ENCODE measurements around the gene TXNDC5. TPM values are rescaled to one million over a fixed set of nuclear protein-coding genes. Genes with fewer than 3 reads are reported as not detected.

TXNDC5 gene
- total RNA-seq, 1 donor from 2014 or later = 360 TPM

DNA sequence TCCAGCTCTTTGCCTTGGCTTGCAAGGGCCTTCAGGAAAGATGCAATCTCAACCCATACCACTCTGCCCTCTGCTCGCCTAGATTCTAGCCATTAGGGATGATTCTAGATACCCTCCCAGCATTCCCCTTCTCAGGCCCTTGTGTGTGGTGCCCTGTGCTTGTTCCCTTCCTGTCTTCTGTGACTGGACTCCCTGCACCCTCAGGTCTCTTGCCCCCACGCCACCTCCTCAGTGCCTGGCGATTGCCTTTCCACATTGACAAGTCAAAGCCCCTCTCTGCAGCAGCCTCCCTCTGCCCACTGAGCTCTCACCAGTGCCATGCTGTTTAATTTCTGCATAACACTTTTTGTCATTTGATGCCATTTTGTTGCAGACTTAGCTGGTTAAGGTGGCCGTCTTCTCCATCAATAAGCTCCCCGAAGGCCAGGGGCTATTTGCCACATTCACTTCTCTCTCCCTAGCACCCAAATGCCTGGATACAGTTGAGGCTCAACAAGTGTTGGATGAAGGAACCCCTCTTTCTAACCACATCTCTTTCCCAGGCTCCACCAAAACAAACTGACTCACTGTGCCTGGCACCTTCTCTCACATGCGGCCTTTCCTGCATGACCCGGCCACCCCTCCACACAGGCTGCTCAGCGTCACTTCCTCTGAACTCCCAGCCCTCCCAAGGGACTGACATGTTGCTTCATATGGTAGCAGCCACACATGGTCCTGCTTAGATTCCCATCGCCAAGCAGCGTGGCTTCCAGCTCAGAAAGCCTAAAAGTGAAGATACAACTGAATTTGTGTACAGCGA is 4.6 kb upstream of the TXNDC5 start:
- Histone ChIP-seq H3K36me3 (ENCODE audit: control insufficient read depth, insufficient read depth, low read length) (no peaks in the 10 kb centered on the region), H3K4me3 (ENCODE audit: low read depth, low read length) (no peak overlapping the region), H3K27me3 (ENCODE audit: control insufficient read depth, insufficient read depth, low read length) (peaks cover 5% of the 10 kb centered on the region)
- DNase-seq (ENCODE audit: low read depth) (no peak), FAIRE-seq (no peak)
- TF ChIP-seq, protein P1, sequence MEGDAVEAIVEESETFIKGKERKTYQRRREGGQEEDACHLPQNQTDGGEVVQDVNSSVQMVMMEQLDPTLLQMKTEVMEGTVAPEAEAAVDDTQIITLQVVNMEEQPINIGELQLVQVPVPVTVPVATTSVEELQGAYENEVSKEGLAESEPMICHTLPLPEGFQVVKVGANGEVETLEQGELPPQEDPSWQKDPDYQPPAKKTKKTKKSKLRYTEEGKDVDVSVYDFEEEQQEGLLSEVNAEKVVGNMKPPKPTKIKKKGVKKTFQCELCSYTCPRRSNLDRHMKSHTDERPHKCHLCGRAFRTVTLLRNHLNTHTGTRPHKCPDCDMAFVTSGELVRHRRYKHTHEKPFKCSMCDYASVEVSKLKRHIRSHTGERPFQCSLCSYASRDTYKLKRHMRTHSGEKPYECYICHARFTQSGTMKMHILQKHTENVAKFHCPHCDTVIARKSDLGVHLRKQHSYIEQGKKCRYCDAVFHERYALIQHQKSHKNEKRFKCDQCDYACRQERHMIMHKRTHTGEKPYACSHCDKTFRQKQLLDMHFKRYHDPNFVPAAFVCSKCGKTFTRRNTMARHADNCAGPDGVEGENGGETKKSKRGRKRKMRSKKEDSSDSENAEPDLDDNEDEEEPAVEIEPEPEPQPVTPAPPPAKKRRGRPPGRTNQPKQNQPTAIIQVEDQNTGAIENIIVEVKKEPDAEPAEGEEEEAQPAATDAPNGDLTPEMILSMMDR (IDR thresholded peaks at IDR 0.05; ENCODE audit: insufficient read depth, low read length, severe bottlenecking) = no peak

DNA sequence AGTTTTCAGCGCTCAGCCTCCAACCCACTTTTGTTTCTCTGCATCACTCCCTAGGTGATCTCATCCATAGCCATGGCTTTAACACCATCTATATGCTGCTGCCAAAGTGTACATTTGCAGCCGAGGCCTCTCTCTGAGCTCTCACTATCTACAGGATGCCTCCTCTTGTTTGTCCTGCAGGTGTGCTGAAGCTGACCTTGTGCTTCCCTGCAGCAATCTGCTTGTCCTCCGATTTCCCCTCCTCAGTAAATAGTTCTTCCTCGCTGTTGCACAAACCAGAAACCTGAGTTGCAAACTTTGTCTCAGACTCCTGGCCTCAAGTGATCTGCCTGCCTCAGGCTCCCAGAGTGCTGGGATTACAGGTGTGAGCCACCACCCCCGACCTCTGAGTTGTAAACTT is 3.7 kb upstream of the TXNDC5 start:
- TF ChIP-seq, protein P1 (IDR thresholded peaks at IDR 0.05; ENCODE audit: insufficient read depth, low read length, severe bottlenecking) = no peak
- Histone ChIP-seq H3K36me3 (ENCODE audit: control insufficient read depth, insufficient read depth, low read length) (no peaks in the 10 kb centered on the region), H3K4me3 (ENCODE audit: low read depth, low read length) (no peak overlapping the region), H3K27me3 (ENCODE audit: control insufficient read depth, insufficient read depth, low read length) (peaks cover 5% of the 10 kb centered on the region)
- FAIRE-seq (no peak), DNase-seq (ENCODE audit: low read depth) (no peak)

DNA sequence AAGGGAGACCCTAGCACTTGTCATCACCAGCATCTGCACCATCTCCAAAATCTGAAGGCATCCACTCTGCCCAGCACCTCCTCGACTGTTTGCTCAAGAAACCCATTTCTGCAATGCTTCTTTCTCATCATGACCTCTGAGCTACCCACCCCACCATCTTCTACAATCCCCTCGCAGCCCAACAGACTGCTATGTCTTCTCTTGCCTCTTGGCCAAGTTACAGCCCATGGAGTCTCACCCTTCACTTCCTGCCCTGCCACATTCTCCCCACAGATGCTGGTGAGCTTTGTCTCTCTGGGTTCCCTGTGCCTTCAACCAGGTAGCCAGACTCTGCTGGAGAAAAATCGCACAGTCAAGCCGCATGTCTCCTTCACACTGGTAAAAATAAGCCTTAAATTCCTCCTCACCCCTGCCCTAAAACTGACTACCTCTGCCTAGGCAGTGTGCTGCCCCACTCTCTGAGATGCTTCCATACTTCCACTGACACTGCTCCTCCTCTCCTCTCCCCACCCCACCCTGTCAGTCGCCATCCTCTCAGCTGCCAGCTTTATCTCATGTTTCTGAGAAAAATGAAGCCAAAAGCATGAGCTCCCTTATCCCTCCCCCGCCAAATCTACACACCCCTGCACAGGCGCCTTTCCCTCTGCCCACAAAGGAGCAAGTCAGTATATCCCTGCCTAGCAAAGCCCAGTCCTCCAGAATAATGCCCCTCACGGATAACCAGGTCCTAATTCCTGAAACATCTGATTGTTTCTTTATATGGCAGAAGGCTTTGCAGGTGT is 2.3 kb upstream of the TXNDC5 start:
- FAIRE-seq = no peak
- DNase-seq (ENCODE audit: low read depth) = no peak

DNA sequence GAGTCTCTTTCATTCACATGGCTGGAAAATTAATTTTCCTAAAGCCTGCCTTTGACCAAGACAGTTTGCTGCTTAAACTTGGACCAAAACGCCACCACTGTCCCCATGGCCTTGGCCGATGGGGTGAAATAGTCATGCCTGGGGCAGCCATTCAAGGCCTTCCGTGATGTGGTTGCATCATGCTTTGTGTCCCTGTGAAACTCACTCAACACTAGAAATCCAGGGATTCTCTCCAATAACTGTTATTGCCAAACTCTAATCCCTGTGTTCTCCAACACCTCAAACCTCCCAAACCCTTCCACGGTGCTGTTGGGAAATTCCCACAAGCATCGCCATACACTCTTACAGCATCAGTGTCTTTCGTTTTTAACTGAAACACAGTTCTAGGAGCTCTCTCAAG is 1.4 kb upstream of the TXNDC5 start:
- no peak for DNase-seq (ENCODE audit: low read depth)
- Histone ChIP-seq H3K36me3 (ENCODE audit: control insufficient read depth, insufficient read depth, low read length) (peaks cover 1% of the 10 kb centered on the region), H3K27me3 (ENCODE audit: control insufficient read depth, insufficient read depth, low read length) (peaks cover 5% of the 10 kb centered on the region), H3K4me3 (ENCODE audit: low read depth, low read length) (no peak overlapping the region)
- FAIRE-seq = no peak
- TF ChIP-seq, protein P1 (IDR thresholded peaks at IDR 0.05; ENCODE audit: insufficient read depth, low read length, severe bottlenecking) = no peak

More for the DNA sequence above, 2.3 kb upstream of the TXNDC5 start:
- no peak overlapping the region for H3K4me3 ChIP-seq (ENCODE audit: low read depth, low read length)
- TF ChIP-seq, protein P1 (IDR thresholded peaks at IDR 0.05; ENCODE audit: insufficient read depth, low read length, severe bottlenecking) = no peak
- H3K36me3 ChIP-seq (ENCODE audit: control insufficient read depth, insufficient read depth, low read length) = no peaks in the 10 kb centered on the region
- peaks cover 5% of the 10 kb centered on the region for H3K27me3 ChIP-seq (ENCODE audit: control insufficient read depth, insufficient read depth, low read length)

DNA sequence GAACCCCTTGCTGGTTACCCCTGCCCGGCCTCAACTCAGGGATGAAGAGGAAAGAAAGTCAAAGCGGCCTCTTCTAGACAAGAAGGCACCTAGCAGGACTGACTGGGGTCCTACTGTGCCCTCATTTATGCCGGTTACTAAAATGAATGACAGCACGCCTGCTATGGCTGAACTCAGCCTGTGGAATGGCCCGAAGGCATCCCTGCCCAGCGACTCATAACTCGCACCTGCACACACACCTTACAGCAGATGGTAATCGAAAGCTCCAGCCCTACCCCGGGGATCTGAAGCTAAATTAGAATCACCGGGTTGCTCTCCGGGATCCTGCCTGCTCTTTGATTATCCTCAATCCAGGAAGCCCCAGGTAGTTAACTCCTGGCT is 747 bp upstream of the TXNDC5 start:
- TF ChIP-seq, protein P1 (IDR thresholded peaks at IDR 0.05; ENCODE audit: insufficient read depth, low read length, severe bottlenecking) = no peak
- peak overlapping the region; percentile 65 for H3K4me3 ChIP-seq (ENCODE audit: low read depth, low read length)
- H3K27me3 ChIP-seq (ENCODE audit: control insufficient read depth, insufficient read depth, low read length) = peaks cover 5% of the 10 kb centered on the region
- no peak for FAIRE-seq
- peak; percentile 64 for DNase-seq (ENCODE audit: low read depth)
- H3K36me3 ChIP-seq (ENCODE audit: control insufficient read depth, insufficient read depth, low read length) = peaks cover 1% of the 10 kb centered on the region
